HEK293T (cell line): ENCODE data around the gene RAD51B.

Experiments
- ARNT ChIP-seq: fragments of 450-650 bp; IDR thresholded peaks from 2 replicates; pipeline ENCODE4 v1.6.1; 2017; ENCODE audit warnings: mild to moderate bottlenecking
- BHLHE40 ChIP-seq: fragments of 450-650 bp; IDR thresholded peaks from 2 replicates; pipeline ENCODE4 v1.6.1; 2016; ENCODE audit warnings: mild to moderate bottlenecking, moderate library complexity, borderline replicate concordance
- CTBP1 ChIP-seq: fragments of 450-650 bp; IDR thresholded peaks from 2 replicates; pipeline ENCODE4 v1.6.1; 2016; ENCODE audit warnings: borderline replicate concordance
- ELF4 ChIP-seq: fragments of 450-650 bp; IDR thresholded peaks from 2 replicates; pipeline ENCODE4 v1.6.1; 2017; ENCODE audit warnings: antibody characterized with exemption
- FOXA1 ChIP-seq: fragments of 450-650 bp; IDR thresholded peaks from 2 replicates; pipeline ENCODE4 v1.6.1; 2016; ENCODE audit warnings: mild to moderate bottlenecking
- FOXK2 ChIP-seq: fragments of 450-650 bp; IDR thresholded peaks from 2 replicates; pipeline ENCODE4 v1.6.1; 2016; ENCODE audit warnings: mild to moderate bottlenecking
- FOXM1 ChIP-seq: fragments of 450-650 bp; IDR thresholded peaks from 2 replicates; pipeline ENCODE4 v1.6.1; 2017; ENCODE audit warnings: mild to moderate bottlenecking, borderline replicate concordance
- HDGF ChIP-seq: fragments of 450-650 bp; IDR thresholded peaks from 2 replicates; pipeline ENCODE4 v1.6.1; 2017; ENCODE audit warnings: antibody characterized with exemption, borderline replicate concordance
- L3MBTL2 ChIP-seq: fragments of 450-650 bp; conservative IDR thresholded peaks from 2 replicates; pipeline ENCODE4 v1.6.1; 2016; ENCODE audit warnings: mild to moderate bottlenecking
- LEF1 ChIP-seq: fragments of 450-650 bp; IDR thresholded peaks from 2 replicates; pipeline ENCODE4 v1.6.1; 2017; ENCODE audit warnings: mild to moderate bottlenecking, borderline replicate concordance
- NFRKB ChIP-seq: fragments of 450-650 bp; IDR thresholded peaks from 2 replicates; pipeline ENCODE4 v1.6.1; 2016; ENCODE audit warnings: mild to moderate bottlenecking, moderate library complexity
- SP1 ChIP-seq: fragments of 450-650 bp; IDR thresholded peaks from 2 replicates; pipeline ENCODE4 v1.6.1; 2017
- SUZ12 ChIP-seq: fragments of 450-650 bp; IDR thresholded peaks from 2 replicates; pipeline ENCODE4 v1.6.1; 2016; ENCODE audit warnings: mild to moderate bottlenecking
- TARDBP ChIP-seq: fragments of 450-650 bp; IDR thresholded peaks from 2 replicates; pipeline ENCODE4 v1.6.1; 2016

DNA sequence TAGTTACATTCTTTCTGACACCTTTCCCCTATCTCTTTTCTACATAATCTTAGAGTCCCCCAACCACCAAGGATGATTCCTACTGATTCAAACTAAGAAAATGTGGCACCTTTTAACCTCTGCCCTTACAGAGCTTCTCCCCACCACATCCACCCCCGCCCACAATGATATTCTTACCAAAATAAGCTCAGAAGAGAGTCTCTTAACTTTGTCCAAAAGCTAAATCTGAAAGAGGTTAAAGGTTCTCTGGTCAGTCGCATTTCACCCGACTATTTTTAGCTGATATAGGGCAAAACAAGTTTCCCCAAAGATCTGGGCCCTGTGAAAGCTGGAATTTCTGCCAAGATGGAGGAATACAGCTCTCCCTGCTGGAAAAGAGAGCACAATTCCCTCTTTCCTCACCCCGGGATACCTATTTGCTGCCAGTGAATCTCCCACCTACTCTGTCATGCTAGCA is 844.7 kb downstream of the RAD51B start:
- TF ChIP-seq ELF4 (no peak), SUZ12 (no peak), L3MBTL2 (no peak), SP1 (no peak), FOXM1 (no peak), FOXA1 (no peak), TARDBP (no peak), BHLHE40 (no peak), LEF1 (no peak), CTBP1 (no peak), HDGF (no peak), FOXK2 (no peak), NFRKB (no peak), ARNT (no peak)
